Kidney epithelial cell (primary cell): Measurements from ENCODE around the gene LAMC3. TPM values are rescaled to one million over a fixed set of nuclear protein-coding genes. Genes with fewer than 3 reads are reported as not detected.
A peak's percentile ranks its signal among the peaks of the same experiment; 100 is the strongest.
"Not testable (repeated sequence)": the region's sequence is repeated elsewhere in the genome, so short reads cannot be mapped to it uniquely, and the experiment has no call there.

ENCODE experiments used
- DNase-seq: peaks from one replicate; pipeline ENCODE4 v3.0.0-alpha.2; 2010; ENCODE audit warnings: low read depth
- H3K27me3 ChIP-seq: 2 replicates; pipeline ENCODE4 v1.6.0; 2011; ENCODE audit warnings: low read length; ENCODE audit not compliant: control insufficient read depth, insufficient read depth
- H3K36me3 ChIP-seq: 2 replicates; pipeline ENCODE4 v1.5.1; 2011; ENCODE audit warnings: low read length; ENCODE audit not compliant: control insufficient read depth, insufficient read depth
- H3K4me3 ChIP-seq: 2 replicates; pipeline ENCODE4 v1.5.1; 2011; ENCODE audit warnings: low read depth, mild to moderate bottlenecking, control low read depth, low read length
- CTCF ChIP-seq: IDR thresholded peaks from 2 replicates; pipeline ENCODE4 v1.5.1; 2011; ENCODE audit warnings: mild to moderate bottlenecking, moderate library complexity, low read length, control low read depth, inconsistent platforms; ENCODE audit not compliant: insufficient read depth, poor library complexity, severe bottlenecking
- total RNA-seq: library from RNA; depleted of rRNA; stranded (reverse); fragments of >200 nt; gene quantifications from 2 replicates; pipeline ENCODE4 v1.2.3, GENCODE V29; 2015

Gene LAMC3
- total RNA-seq, 1 donor from 2014 or later, result 7.5 TPM

- Histone ChIP-seq H3K27me3 (peaks cover 11% of the 10 kb centered on the region), H3K4me3 (peak overlapping the region; percentile 66), H3K36me3 (no peaks in the 10 kb centered on the region)
- TF ChIP-seq CTCF, result no peak
- DNase-seq, result no peak
These were observed 88.4 kb downstream of the LAMC3 start for GRCh38 chr9:131097126-131097947.

- TF ChIP-seq CTCF, result no peak
- DNase-seq, result no peak
- no peak overlapping the region for H3K4me3 ChIP-seq
- peaks cover 11% of the 10 kb centered on the region for H3K27me3 ChIP-seq
- no peaks in the 10 kb centered on the region for H3K36me3 ChIP-seq
These were observed 88.9 kb downstream of the LAMC3 start for GRCh38 chr9:131097948-131098278.

GRCh38 chr9:131098391-131099101 is 89.6 kb downstream of the LAMC3 start:
- TF ChIP-seq CTCF, result no peak
- no peak overlapping the region for H3K4me3 ChIP-seq
- no peak for DNase-seq
- no peaks in the 10 kb centered on the region for H3K36me3 ChIP-seq
- peaks cover 8% of the 10 kb centered on the region for H3K27me3 ChIP-seq

- H3K36me3 ChIP-seq, result no peaks in the 10 kb centered on the region
- no peak for TF ChIP-seq CTCF
- peaks cover 8% of the 10 kb centered on the region for H3K27me3 ChIP-seq
- no peak for DNase-seq
- H3K4me3 ChIP-seq, result no peak overlapping the region
These were observed 90.2 kb downstream of the LAMC3 start for GRCh38 chr9:131099102-131099606.

- H3K4me3 ChIP-seq, H3K36me3 ChIP-seq, DNase-seq, H3K27me3 ChIP-seq: not testable (repeated sequence)
These were observed 90.9 kb downstream of the LAMC3 start for GRCh38 chr9:131099845-131100244.

- H3K4me3 ChIP-seq, result no peak overlapping the region
- peak; percentile 76 for DNase-seq
- TF ChIP-seq CTCF, result no peak
These were observed 91.5 kb downstream of the LAMC3 start for GRCh38 chr9:131100445-131100844.

More at GRCh38 chr9:131100445-131100844, 91.5 kb downstream of the LAMC3 start:
- peaks cover 2% of the 10 kb centered on the region for H3K27me3 ChIP-seq
- H3K36me3 ChIP-seq, result no peaks in the 10 kb centered on the region
